AG08395 (cell line): ENCODE measurements around the gene HOXA6.

Experiments
- DNase-seq: peaks from one replicate; pipeline ENCODE4 v3.0.0; 2012; ENCODE audit warnings: mixed read lengths, low spot score

The HOXA6 gene

DNA sequence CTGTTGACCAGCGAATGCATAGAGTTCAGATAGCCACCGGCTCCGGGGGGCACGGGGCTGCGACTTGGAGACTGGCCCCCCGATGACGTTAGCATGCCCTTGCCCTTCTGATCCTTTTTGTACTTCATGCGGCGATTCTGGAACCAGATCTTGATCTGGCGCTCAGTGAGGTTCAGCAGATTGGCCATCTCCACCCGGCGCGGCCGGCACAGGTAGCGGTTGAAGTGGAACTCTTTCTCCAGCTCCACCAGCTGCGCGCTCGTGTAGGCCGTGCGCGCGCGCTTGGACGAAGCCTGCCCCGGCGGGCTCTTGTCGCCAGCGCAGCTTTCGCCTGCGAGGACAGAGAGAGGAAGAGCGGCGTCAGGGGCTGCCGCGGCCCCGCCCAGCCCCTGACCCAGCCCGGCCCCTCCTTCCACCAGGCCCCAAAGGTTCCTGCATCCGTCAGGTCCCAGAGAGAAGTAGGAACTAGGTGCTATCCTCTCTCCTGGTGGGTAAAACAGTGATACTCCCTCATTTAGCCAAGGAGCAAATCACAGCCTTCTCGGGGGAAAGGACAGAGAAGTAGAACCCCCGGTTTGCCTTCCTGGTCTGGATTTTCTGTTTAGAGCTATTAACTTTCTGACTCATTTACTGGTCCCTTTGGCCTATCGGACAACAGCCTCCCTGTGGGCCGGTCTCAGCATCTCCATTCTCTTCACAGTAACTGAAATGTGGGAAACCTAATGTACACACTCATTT is 39.0 kb downstream of the HOXA6 start:
- DNase-seq, result no peak

DNA sequence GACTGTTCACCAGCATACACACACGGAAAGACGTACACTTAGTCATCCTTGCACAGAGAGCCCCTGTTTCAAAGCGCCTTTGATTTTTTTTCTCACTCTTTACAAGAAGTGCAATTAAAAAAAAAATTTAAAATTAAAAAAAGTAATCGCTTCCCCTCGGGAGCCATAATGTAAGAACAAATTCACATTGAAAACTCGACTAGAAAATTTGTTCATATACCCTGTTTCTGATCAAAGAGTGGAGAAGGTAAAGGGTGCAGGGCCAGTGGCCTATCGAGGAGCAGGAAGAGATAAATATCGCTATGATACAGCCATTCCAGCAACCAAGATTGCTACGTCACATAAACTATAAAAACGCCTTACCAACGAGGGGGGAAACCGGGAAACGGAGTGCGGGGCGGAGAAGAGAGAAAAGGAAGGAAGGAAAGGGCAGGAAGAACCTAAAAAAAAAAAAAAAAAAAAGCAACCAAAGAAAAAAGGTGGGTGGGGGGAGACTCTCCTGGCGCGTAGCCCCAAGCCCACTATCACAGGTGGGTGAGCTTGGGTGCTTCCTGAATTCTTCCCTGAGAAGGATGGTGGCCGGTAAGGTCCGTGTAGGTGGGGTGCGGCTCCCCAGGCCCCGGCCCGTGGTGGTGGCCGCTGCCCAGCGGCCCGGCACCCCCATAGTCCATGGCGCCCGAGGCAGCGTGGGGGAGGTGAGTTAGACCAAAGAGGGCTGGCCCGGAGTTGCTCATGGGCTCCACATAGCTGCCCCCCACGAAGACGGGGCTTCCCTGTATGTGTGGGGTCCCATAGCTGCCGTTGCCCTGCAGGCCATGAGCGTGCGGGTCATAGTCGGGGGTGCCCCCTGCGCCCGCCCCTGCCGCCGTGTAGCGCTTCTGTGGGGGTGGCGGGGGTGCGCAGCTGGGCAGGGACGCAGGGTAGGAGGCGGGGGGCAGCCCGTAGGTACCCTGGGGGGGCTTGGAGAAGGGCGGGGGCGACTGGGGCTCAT is 39.9 kb downstream of the HOXA6 start:
- DNase-seq, result no peak

GRCh38 chr7:27106901-27107240 is 40.7 kb downstream of the HOXA6 start:
- DNase-seq, result no peak

- DNase-seq, result no peak
Observed at GRCh38 chr7:27106181-27106900, 41.2 kb downstream of the HOXA6 start.

GRCh38 chr7:27105301-27106031 is 42.1 kb downstream of the HOXA6 start:
- no peak for DNase-seq

DNA sequence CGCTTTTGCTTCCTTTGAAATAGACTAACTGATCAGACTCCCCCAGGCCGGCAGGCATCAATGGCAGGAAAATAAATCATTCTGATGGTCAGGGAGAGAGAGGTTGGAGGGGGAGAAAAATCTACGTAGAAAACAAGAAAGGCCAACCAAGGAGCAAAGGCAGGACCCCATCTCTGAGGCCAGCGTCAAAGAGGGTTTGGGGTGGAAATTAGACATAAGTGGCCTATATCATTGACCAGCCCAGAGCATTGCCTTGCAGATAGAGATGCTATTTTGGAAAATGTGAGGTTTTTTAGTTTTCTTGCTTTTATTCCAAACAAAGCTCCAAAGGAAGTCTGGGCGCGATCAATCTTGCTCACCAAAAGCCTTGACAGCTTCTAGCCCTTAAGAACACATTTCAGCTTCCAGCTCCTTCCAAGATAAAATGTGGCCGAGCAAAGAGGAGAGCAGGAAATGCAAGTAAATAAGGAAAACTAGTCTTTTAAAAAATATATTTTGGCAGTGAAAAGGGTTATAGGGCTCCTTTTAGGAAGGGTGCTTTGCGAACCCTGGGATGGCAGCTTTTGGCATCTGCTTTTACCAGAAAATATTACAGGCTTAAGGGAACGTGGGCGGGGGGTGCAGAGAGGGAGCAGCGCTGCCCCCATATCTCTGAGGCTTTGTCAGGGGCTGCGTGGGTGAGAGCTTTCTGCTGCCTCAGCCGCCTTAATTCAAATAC is 43.1 kb downstream of the HOXA6 start:
- no peak for DNase-seq

DNA sequence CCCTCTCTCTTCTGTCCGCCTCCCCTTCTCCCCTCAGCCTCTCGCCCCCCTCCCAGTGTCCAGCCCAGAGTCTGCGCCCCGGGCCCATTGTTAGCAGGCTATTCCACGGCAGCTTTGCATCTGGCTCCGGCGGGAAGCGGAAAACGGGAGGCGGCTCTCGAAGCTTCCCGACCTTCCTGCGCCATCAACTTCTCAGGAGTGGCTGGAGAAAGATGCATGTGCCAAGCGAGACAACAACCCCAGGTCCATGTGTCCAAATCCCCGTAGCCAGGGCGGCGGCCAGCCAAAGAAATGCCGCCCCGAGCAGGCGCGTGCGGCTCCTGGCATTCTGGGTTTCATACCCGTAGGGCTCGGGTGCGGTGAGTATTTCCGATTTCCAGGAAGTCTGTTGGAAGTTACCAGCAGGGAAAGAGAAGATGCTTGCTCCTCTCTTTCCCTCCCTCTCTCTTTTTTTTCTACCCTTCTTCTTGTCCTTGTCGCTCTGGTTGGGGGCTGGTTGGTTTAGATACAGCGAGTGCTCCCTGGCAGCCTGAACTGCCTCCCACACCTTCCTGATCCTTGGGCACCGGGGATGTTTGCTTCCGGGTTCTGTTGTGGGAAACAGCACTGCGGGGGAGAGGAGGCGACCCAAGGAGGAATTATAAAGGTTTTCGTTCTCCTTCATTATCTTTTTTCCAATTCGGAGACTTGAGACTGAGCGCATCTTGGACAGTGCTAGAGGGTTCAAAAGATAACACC is 43.9 kb downstream of the HOXA6 start:
- DNase-seq, result no peak

DNA sequence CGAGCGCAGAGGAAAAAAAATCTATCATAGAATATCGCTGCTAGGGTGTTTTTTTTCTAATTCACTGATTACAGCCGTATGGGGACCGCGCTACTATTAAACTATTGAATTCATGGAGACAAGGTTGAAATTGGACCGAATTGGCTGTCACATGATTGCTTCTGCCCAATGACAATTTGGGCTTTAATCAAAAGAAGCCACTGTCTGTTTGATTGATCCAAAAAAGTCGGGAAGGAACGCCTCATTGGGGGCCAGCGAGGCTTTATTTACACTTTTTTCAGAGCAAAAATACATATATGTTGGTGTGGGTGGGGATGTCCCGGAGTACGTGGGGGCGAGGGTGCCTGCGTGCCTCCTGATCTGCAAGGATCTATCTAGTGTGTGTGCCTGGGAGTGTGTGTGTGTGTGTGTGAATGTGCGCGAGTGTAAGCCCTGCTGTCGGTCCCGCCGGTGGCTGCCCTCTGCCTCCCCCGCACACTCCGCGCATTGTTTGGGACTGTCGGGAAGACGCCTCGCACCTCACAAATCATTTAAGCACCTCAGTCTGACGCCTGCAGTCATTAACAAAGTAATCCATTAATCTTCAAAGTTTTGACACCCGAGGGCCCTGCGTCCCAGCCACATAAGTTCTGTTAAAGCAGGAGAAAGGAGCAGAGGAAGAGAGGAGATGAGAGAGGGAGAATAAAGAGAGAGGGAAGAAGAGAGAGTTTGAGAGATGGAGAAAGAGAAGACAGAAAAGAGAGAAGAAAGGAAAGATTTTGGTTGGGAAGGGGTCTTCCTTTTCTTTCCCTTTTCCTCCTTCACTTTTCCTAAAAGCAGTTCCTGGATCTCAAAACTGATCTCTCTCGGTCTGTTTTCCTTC is 44.8 kb downstream of the HOXA6 start, which contains the start of gene HOXA2:
Gene HOXA2 (minus strand): TSS at position 103 of the 862 bp plus-strand sequence. CDS start 183 bp downstream, outside the sequence.
- DNase-seq, result no peak

GRCh38 chr7:27101957-27102580 is 45.5 kb downstream of the HOXA6 start:
- no peak for DNase-seq

DNA sequence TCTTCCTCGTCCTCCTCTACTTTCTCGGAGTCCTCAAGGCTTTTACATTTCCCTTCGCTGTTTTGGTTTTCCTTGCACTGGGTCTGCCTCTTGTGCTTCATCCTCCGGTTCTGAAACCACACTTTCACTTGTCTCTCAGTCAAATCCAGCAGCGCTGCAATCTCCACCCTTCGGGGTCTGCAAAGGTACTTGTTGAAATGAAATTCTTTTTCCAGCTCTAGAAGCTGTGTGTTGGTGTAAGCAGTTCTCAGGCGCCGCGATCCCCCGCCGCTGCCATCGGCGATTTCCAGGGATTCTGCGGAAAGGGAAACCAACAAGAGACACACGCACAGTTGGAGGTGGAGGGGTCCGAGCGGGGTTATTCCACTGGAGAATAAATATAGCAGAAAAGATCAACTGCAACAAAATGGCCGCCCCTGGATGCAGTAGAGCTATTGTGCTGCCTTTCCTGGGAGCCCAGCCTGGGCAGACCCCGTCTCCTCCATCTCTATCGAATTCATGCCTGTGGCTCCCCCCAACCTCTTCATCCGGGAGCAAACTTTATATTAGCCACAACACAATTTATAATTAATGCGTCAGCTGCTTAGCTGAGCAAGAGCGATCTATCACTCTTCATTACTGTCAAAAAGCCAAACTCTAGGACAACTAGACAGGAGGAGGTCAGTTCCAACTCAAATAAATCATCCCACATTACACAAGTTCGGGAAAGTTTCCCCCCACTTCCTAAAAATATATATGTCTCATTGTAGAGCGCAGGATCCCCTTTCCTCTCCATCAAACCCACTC is 46.2 kb downstream of the HOXA6 start:
- DNase-seq, result no peak

- no peak for DNase-seq
Observed at GRCh38 chr7:27100694-27101170, 46.8 kb downstream of the HOXA6 start.

GRCh38 chr7:27099453-27100370 is 47.9 kb downstream of the HOXA6 start:
- no peak for DNase-seq

- DNase-seq, result no peak
Observed at GRCh38 chr7:27098578-27099451, 48.8 kb downstream of the HOXA6 start.

DNA sequence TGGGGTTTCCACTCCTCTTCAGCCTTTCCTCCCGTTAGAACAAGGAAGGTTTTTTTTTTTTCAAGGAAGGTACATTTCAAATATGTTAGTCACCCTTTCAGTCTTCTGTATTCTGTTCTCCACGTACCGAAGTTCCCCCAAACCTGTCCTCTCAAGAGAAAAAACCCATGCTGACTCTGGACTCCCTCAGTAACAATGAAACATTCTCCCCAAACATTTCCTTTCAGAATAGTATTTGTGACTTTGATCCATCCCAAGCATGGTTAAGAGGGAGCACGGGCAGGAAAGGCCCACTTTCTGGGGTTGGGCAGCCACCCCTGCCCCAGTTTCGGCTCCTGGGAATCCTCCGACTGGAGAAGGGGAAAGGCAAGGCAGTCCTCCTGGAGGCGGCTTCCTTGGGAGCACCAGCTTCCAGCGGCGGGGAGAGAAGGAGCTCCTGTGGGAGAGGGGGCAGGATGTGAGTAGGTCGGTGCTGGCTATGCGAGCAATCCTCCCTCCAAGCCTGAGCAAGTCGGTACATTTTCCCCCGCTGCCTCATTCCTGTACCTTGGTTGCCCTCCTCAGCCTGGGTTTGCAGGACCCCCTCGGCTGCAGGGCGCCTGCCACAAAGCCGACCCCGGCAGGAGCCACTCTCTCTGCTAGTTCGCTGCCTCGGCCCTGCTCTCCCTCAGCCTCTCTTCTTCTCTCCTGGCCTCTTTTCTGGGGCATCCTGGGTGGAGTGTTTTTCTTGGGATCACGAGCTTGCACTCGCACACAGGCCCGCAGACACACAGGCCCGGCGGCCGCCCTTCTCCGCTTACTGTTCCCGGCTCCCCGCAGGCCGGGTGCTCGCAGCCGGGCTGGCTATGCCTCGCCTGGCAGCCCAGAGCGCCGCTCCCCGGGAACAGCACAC is 49.6 kb downstream of the HOXA6 start:
- DNase-seq, result no peak
